ENCODE measurements around the gene TNS1.

GRCh38 chr2:217964275-217965161 is 38.3 kb downstream of the TNS1 start:
- no peak for TF ChIP-seq EZH2 (IDR thresholded peaks at IDR 0.05; ENCODE audit: borderline replicate concordance, low read depth, low read length)
- no peak for TF ChIP-seq CTCF (IDR thresholded peaks at IDR 0.05 in 2 of 3, conservative IDR thresholded peaks at IDR 0.05 in 1 of 3; ENCODE audit: insufficient read depth in 2 of 3, low read depth in 1 of 3, low read length in 3 of 3)
- no peak for TF ChIP-seq CHD2 (IDR thresholded peaks at IDR 0.05; ENCODE audit: low read depth, low read length)
- no peak for TF ChIP-seq NKRF (IDR thresholded peaks at IDR 0.05; ENCODE audit: borderline replicate concordance)
- no peak for TF ChIP-seq ZNF586 (CRISPR knock-in tag; conservative IDR thresholded peaks at IDR 0.05)

Data from K562 (cell line).